Mesendoderm (in vitro differentiated cells): Measurements from ENCODE around the gene CACNA1H.
"Not testable (repeated sequence)": the region's sequence is repeated elsewhere in the genome, so short reads cannot be mapped to it uniquely, and the experiment has no call there.

ENCODE experiments used
- DNase-seq: peaks from one replicate; pipeline ENCODE4 v3.0.0; 2013
- H2AK5ac ChIP-seq: 2 replicates; pipeline ENCODE4 v1.6.1; 2013; ENCODE audit warnings: low read length, inconsistent platforms
- H2BK120ac ChIP-seq: 2 replicates; pipeline ENCODE4 v1.6.1; 2013; ENCODE audit warnings: low read depth, mild to moderate bottlenecking, low read length, moderate library complexity, mixed read lengths
- H2BK15ac ChIP-seq: replicated peaks from 2 replicates; pipeline ENCODE4 v1.6.1; 2013; ENCODE audit warnings: low read depth, mild to moderate bottlenecking, moderate library complexity
- H2BK5ac ChIP-seq: 2 replicates; pipeline ENCODE4 v1.6.1; 2013; ENCODE audit warnings: low read length, inconsistent platforms
- H3K18ac ChIP-seq: 2 replicates; pipeline ENCODE4 v1.6.1; 2013; ENCODE audit warnings: mild to moderate bottlenecking, low read length, mixed read lengths
- H3K23ac ChIP-seq: one replicate; pipeline ENCODE4 v1.6.1; 2013; ENCODE audit warnings: low read length
- H3K27ac ChIP-seq: 2 replicates; pipeline ENCODE4 v1.5.1; 2013; ENCODE audit warnings: low read depth, mild to moderate bottlenecking, inconsistent platforms, low read length, moderate library complexity
- H3K27me3 ChIP-seq: 2 replicates; pipeline ENCODE4 v1.6.1; 2013; ENCODE audit warnings: low read length, control low read depth, mild to moderate bottlenecking, inconsistent platforms; ENCODE audit not compliant: insufficient read depth, poor library complexity
- H3K36me3 ChIP-seq: 2 replicates; pipeline ENCODE4 v1.6.1; 2013; ENCODE audit warnings: low read length, inconsistent platforms; ENCODE audit not compliant: control insufficient read depth, insufficient read depth
- H3K4ac ChIP-seq: one replicate; pipeline ENCODE4 v1.6.1; 2013; ENCODE audit warnings: low read depth, mild to moderate bottlenecking, low read length, moderate library complexity
- H3K4me1 ChIP-seq: 2 replicates; pipeline ENCODE4 v1.6.1; 2013; ENCODE audit warnings: low read depth, low read length, inconsistent platforms; ENCODE audit not compliant: control insufficient read depth
- H3K4me2 ChIP-seq: 2 replicates; pipeline ENCODE4 v1.6.1; 2013; ENCODE audit warnings: low read length
- H3K4me3 ChIP-seq: 2 replicates; pipeline ENCODE4 v1.5.1; 2013; ENCODE audit warnings: mild to moderate bottlenecking, low read length
- H3K56ac ChIP-seq: one replicate; pipeline ENCODE4 v1.6.1; 2013; ENCODE audit warnings: low read length
- H3K79me1 ChIP-seq: 2 replicates; pipeline ENCODE4 v1.6.1; 2013; ENCODE audit warnings: low read length, inconsistent platforms
- H3K79me2 ChIP-seq: 2 replicates; pipeline ENCODE4 v1.6.1; 2013; ENCODE audit warnings: mild to moderate bottlenecking, low read length; ENCODE audit not compliant: control insufficient read depth, insufficient read depth
- H3K9ac ChIP-seq: 2 replicates; pipeline ENCODE4 v1.6.1; 2013; ENCODE audit warnings: low read length, inconsistent platforms
- H4K5ac ChIP-seq: one replicate; pipeline ENCODE4 v1.6.1; 2013; ENCODE audit warnings: low read length
- H4K8ac ChIP-seq: one replicate; pipeline ENCODE4 v1.6.1; 2013; ENCODE audit warnings: low read depth, mild to moderate bottlenecking, control low read depth, low read length, moderate library complexity
- WGBS: extraction: QIAGEN DNeasy Blood & Tissue Kit; methylation state at CpG from one replicate; pipeline ENCODE4 v1.1.7; 2013; ENCODE audit warnings: low lambda C conversion rate, missing lambda C conversion rate; ENCODE audit not compliant: insufficient coverage; ENCODE audit errors: extremely low coverage; 5-methylcytosine and 5-hydroxymethylcytosine counted together

Gene CACNA1H

DNA sequence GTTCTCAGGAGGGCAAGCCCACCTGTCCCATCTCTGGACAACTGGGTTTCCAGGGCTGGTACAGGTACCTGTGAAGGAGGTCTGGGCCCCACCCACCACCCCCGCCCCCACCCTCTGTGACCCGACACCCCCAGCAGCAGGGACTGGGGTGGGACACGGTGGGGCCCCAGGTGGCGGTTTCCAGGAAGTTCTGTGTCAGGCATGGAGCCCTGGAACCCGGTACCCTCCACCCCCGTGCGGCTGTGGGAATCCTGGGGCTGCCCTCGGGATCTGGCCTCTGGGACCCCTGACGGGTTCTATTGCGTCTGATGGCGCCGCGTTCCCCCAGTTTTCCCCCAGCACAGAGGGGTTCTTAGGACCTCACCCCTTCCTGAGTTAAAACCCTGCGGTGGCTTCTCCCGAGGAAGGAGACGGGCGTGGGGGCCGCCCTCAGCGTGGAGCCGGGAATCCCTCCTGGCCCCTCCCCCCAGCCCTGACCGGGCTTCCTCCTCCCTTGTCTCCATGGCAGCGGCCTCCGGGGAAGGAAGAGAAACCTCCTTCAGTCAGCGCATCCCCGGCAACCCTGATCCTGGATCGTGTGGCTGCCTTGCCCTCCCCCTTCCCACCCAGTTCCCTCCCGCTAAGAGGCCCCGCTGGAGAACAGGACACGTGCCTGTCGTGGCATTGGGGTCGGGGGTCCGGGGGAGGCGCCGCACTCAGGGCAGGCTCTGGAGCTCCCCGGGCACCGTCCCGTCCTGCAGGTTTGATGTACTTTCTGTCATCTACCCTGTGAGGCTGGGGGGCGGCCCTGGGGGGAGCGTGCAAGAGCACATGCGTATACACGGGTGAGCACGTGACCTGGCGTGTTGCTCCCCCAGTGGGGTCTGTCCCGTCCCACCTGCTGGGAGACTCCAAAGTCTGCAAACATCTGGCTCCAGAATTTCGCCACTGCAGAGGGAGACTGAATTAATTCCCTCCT, 30.3 kb downstream of the CACNA1H start:
- Histone ChIP-seq H3K27me3 (no peaks in the 10 kb centered on the region), H4K5ac (no peak overlapping the region), H3K79me1 (no peaks in the 10 kb centered on the region), H3K4me2 (no peak overlapping the region), H3K9ac (no peak overlapping the region), H3K4me3 (no peak overlapping the region), H3K79me2 (no peaks in the 10 kb centered on the region), H3K36me3 (no peaks in the 10 kb centered on the region), H3K56ac (no peak overlapping the region), H3K4me1 (no peaks in the 10 kb centered on the region), H3K18ac (no peak overlapping the region), H2AK5ac (no peak overlapping the region), H2BK5ac (no peak overlapping the region), H3K27ac (no peak overlapping the region), H4K8ac (no peak overlapping the region), H3K4ac (no peak overlapping the region), H2BK15ac (no peak overlapping the region), H2BK120ac (no peak overlapping the region), H3K23ac (no peak overlapping the region)
- DNase-seq: peak; percentile 42
- no CpG with 5 or more reads among the region's 45 CpGs for WGBS

DNA sequence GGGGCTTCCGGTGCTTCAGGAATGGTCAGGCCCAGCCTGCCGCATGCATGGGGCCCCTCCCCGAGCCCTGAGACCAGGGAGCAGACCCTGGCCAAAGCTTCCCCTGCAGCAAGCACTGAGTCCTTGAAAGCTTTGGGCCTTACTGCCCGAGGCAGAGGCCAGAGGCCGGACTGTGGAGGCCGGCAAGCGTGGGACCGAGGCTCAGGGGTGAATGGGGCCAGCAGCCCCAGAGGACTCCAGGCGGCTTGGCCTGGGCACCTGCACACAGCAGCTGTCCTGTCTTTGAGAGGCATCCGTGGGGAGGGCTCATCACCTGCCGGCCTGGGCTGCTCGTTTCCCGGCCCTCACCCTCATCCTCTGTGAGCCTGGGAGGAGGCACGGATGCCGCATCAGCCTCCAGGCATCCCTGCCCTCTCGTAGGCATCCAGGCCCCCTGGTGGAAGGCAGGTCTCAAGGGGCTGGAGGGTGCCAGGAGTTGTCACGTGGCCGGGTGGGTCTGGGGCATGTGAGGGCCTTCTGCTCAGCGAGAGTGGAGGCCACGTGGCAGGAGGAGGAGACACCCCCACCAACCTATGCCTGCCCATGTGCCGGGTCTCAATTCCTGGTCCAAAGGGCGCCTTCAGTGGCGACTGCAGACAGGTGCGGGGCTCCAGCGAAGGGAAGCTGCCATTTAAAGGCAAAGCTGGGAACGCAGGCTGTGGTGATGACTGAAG, 31.4 kb downstream of the CACNA1H start:
- Histone ChIP-seq H3K4me1 (no peaks in the 10 kb centered on the region), H2AK5ac (no peak overlapping the region), H4K5ac (no peak overlapping the region), H3K36me3 (no peaks in the 10 kb centered on the region), H3K4me2 (no peak overlapping the region), H2BK5ac (no peak overlapping the region), H3K4me3 (no peak overlapping the region), H3K27ac (no peak overlapping the region), H2BK15ac (no peak overlapping the region), H4K8ac (no peak overlapping the region), H3K23ac (no peak overlapping the region), H3K9ac (no peak overlapping the region), H3K79me1 (no peaks in the 10 kb centered on the region), H2BK120ac (no peak overlapping the region), H3K56ac (no peak overlapping the region), H3K18ac (no peak overlapping the region), H3K79me2 (no peaks in the 10 kb centered on the region), H3K4ac (no peak overlapping the region), H3K27me3 (no peaks in the 10 kb centered on the region)
- peak; percentile 26 for DNase-seq
- WGBS: no CpG with 5 or more reads among the region's 26 CpGs

DNA sequence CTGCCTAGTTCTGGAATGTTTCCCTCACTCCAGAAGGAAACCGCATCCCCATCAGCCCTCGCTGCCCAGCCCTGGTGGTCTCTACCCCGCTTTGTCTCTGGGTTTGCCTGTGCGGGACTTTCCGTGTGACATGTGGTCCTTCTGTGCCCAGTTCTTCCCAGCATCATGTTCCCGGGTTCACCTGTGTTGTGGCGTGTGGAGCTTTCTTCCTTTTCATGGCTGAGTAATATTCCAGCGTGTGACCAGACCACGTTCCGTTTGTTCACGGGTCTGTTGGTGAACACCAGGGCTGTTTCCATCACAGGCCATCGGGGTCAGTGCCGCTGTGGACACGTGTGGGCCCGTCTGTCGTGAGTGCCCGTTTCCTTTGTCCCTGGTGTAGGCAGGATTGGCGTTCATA, 32.1 kb downstream of the CACNA1H start:
- Histone ChIP-seq H3K4me2 (no peak overlapping the region), H3K27me3 (no peaks in the 10 kb centered on the region), H3K23ac (no peak overlapping the region), H2BK120ac (no peak overlapping the region), H2BK5ac (no peak overlapping the region), H4K5ac (no peak overlapping the region), H3K9ac (no peak overlapping the region), H3K4me3 (no peak overlapping the region), H3K18ac (no peak overlapping the region), H3K79me2 (no peaks in the 10 kb centered on the region), H4K8ac (no peak overlapping the region), H3K27ac (no peak overlapping the region), H3K4me1 (no peaks in the 10 kb centered on the region), H3K56ac (no peak overlapping the region), H2BK15ac (no peak overlapping the region), H3K36me3 (no peaks in the 10 kb centered on the region), H3K79me1 (no peaks in the 10 kb centered on the region), H2AK5ac (no peak overlapping the region), H3K4ac (no peak overlapping the region)
- no peak for DNase-seq
- WGBS: no CpG with 5 or more reads among the region's 18 CpGs

DNA sequence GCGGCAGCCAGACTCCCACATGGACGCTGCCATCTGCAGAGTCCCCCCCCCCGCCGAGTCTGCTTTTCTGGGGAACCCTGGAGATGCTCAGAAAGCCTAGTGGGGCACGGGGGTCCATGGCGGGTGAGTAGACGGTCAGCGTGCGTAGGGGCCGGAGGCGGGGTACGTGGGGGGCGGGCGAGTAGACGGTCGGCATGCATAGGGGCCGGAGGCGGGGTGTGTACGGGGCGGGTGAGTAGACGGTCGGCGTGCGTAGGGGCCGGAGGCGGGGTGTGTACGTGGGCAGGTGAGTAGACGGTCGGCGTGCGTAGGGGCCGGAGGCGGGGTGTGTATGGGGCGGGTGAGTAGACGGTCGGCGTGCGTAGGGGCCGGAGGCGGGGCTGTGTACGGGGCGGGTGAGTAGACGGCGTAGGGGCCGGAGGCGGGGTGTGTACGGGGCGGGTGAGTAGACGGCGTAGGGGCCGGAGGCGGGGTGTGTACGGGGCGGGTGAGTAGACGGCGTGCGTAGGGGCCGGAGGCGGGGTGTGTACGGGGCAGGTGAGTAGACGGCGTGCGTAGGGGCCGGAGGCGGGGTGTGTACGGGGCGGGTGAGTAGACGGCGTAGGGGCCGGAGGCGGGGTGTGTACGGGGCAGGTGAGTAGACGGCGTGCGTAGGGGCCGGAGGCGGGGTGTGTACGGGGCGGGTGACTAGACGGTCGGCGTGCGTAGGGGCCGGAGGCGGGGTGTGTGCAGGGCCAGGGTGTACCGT, 32.7 kb downstream of the CACNA1H start:
- H3K4me3 ChIP-seq, H3K27me3 ChIP-seq, H3K36me3 ChIP-seq, H3K4ac ChIP-seq, H2AK5ac ChIP-seq, H3K56ac ChIP-seq, H2BK120ac ChIP-seq, H3K79me1 ChIP-seq, H3K79me2 ChIP-seq, H4K8ac ChIP-seq, H3K18ac ChIP-seq, H3K23ac ChIP-seq, H3K9ac ChIP-seq, H4K5ac ChIP-seq, DNase-seq, H2BK15ac ChIP-seq, H2BK5ac ChIP-seq, H3K4me2 ChIP-seq, H3K27ac ChIP-seq, H3K4me1 ChIP-seq: not testable (repeated sequence)
- WGBS: no CpG with 5 or more reads among the region's 86 CpGs

DNA sequence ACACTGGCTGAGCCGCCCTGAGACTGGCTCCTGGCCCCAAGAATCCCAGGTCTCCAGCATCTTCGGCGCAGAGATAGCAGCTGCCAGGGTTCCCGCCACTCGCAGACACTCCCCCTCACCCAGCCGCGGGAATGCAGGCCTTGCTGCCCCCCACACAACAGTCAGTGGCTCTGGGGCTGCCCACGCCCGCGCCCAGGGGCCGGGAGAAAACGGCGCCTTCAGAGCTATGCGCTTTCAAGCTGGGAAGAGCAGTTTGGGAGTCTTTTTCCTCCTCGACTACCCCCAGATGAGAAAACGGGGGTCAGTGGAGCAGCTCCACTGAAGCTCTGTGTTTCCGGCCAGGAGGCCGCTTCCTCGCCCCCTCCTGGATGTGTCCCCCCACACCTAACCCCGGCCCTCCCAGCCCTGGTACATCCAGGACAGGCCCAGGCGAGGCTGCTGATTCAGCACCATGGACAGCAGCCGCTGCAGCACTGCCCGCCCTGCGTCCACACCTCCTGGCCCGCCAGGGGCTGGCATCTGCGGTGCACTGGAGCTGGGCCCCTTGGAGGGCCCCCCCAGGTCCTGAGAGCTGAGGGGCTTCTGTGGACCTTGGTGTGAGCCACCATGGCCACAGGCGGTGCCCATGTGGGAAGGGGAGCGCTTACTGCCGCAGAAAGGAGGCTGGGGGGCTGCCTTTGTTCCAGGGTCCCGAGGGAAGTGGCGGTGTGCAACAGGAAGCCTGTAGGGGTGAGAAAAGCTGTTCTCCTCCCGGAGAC, 35.7 kb downstream of the CACNA1H start:
- H3K4me2 ChIP-seq: no peak overlapping the region
- peak; percentile 51 for DNase-seq
- no peaks in the 10 kb centered on the region for H3K4me1 ChIP-seq
- H3K4me3 ChIP-seq: no peak overlapping the region
- H2BK120ac ChIP-seq: no peak overlapping the region
- H2BK15ac ChIP-seq: no peak overlapping the region
- H3K79me1 ChIP-seq: no peaks in the 10 kb centered on the region
- H2AK5ac ChIP-seq: no peak overlapping the region
- no peak overlapping the region for H3K18ac ChIP-seq
- no peak overlapping the region for H3K56ac ChIP-seq
- H3K79me2 ChIP-seq: no peaks in the 10 kb centered on the region
- no peak overlapping the region for H3K23ac ChIP-seq
- no peak overlapping the region for H3K4ac ChIP-seq
- no peak overlapping the region for H3K27ac ChIP-seq
- no peak overlapping the region for H3K9ac ChIP-seq
- WGBS: no CpG with 5 or more reads among the region's 32 CpGs
- no peak overlapping the region for H4K8ac ChIP-seq
- no peaks in the 10 kb centered on the region for H3K36me3 ChIP-seq
- no peak overlapping the region for H2BK5ac ChIP-seq
- no peaks in the 10 kb centered on the region for H3K27me3 ChIP-seq
- no peak overlapping the region for H4K5ac ChIP-seq
